Measurements from ENCODE around the gene FALEC. TPM values are rescaled to one million over a fixed set of nuclear protein-coding genes. Genes with fewer than 3 reads are reported as not detected.

Gene FALEC
- total RNA-seq, 2 experiments from 2014 or later: not detected

- intact Hi-C loops (cut with micrococcal nuclease): loop anchor here (5.0 to 10.0 kb wide), 3 partner anchors 127 to 490 kb away; partner anchors contain the start of genes CA14 and CERS2
- Mint-ChIP-seq H3K27ac (peak overlapping the region; percentile 28), H3K9me3 (no peaks in the 10 kb centered on the region), H3K4me3 (no peak overlapping the region), H3K4me1 (ENCODE audit: low read depth) (peaks cover 21% of the 10 kb centered on the region), H3K36me3 (peaks cover 8% of the 10 kb centered on the region), H3K27me3 (no peaks in the 10 kb centered on the region)
- CTCF ChIA-PET: no interaction called here
- DNase-seq: no peak
- POLR2A ChIA-PET: no interaction called here
Measured at GRCh38 chr1:150484861-150485260, 30.7 kb upstream of the FALEC start.

- POLR2A ChIA-PET: interaction anchor here (1.0 to 1.4 kb wide), 5 partner anchors 28 to 89 kb away, joined by 3 to 4 read pairs (median 3); partner anchors contain the start of gene FALEC
- CTCF ChIA-PET: interaction anchor here (0.7 to 2.2 kb wide), 3 partner anchors 46 to 708 kb away, joined by 3 to 10 read pairs (median 3); no protein-coding TSS in a partner anchor
- intact Hi-C loops (cut with micrococcal nuclease): loop anchor here (1.0 to 10.0 kb wide), 7 partner anchors 28 to 488 kb away; partner anchors contain the start of genes CA14, CERS2, FALEC and RPRD2
- H3K4me1 Mint-ChIP-seq (ENCODE audit: low read depth): peaks cover 21% of the 10 kb centered on the region
- DNase-seq: peak; percentile 98
- peaks cover 23% of the 10 kb centered on the region for H3K36me3 Mint-ChIP-seq
- H3K27me3 Mint-ChIP-seq: no peaks in the 10 kb centered on the region
- peak within 1 kb of the TSS; percentile 90 for H3K27ac Mint-ChIP-seq
- H3K9me3 Mint-ChIP-seq: no peaks in the 10 kb centered on the region
- peak within 1 kb of the TSS; percentile 83 for H3K4me3 Mint-ChIP-seq
Measured at GRCh38 chr1:150486966-150487762, 28.4 kb upstream of the FALEC start, which contains the start of gene TARS2. TARS2 (plus strand) TSS chr1:150487419; CDS start chr1:150487451, 32 bp downstream.

GRCh38 chr1:150487763-150488115 lies 27.8 kb upstream of the FALEC start:
- intact Hi-C loops (cut with micrococcal nuclease): loop anchor here (1.0 to 10.0 kb wide), 7 partner anchors 28 to 487 kb away; partner anchors contain the start of genes CA14, CERS2, FALEC and RPRD2
- H3K9me3 Mint-ChIP-seq: no peaks in the 10 kb centered on the region
- peaks cover 21% of the 10 kb centered on the region for H3K4me1 Mint-ChIP-seq (ENCODE audit: low read depth)
- H3K4me3 Mint-ChIP-seq: peak overlapping the region; percentile 83
- ChIA-PET CTCF (interaction anchor here (1.2 to 2.2 kb wide), 2 partner anchors 45 to 232 kb away, joined by 3 to 10 read pairs; no protein-coding TSS in a partner anchor), POLR2A (interaction anchor here (0.6 to 1.2 kb wide), 4 partner anchors 28 to 164 kb away, joined by 3 to 4 read pairs (median 4); partner anchors contain the start of gene FALEC)
- H3K27me3 Mint-ChIP-seq: no peaks in the 10 kb centered on the region
- no peak for DNase-seq
- H3K36me3 Mint-ChIP-seq: peaks cover 25% of the 10 kb centered on the region
- peak overlapping the region; percentile 90 for H3K27ac Mint-ChIP-seq

- no peaks in the 10 kb centered on the region for H3K9me3 Mint-ChIP-seq
- intact Hi-C loops (cut with micrococcal nuclease): no loop called here
- no peak overlapping the region for H3K4me3 Mint-ChIP-seq
- no peaks in the 10 kb centered on the region for H3K27me3 Mint-ChIP-seq
- H3K4me1 Mint-ChIP-seq (ENCODE audit: low read depth): peaks cover 7% of the 10 kb centered on the region
- DNase-seq: no peak
- ChIA-PET CTCF (no interaction called here), POLR2A (no interaction called here)
- H3K27ac Mint-ChIP-seq: no peak overlapping the region
- H3K36me3 Mint-ChIP-seq: peaks cover 34% of the 10 kb centered on the region
Measured at GRCh38 chr1:150493175-150493574, 22.4 kb upstream of the FALEC start.

DNA sequence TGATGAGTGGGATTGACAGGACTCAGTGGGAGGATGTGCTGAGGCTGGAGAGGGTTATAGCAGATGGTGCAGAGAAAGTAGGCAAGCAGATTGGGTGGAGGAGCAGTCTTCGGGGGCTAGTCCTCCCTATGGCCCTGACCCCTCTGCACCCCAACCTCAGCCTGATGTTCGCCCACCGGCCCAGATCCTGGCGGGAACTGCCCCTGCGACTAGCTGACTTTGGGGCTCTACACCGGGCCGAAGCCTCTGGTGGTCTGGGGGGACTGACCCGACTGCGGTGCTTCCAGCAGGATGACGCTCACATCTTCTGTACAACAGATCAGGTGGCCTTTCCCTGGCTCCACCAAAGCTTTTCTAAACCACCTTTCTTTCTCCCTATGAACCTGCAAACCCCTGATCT lies 17.2 kb upstream of the FALEC start:
- Mint-ChIP-seq H3K27ac (no peak overlapping the region), H3K4me3 (no peak overlapping the region), H3K36me3 (peaks cover 23% of the 10 kb centered on the region), H3K27me3 (no peaks in the 10 kb centered on the region), H3K9me3 (no peaks in the 10 kb centered on the region), H3K4me1 (ENCODE audit: low read depth) (no peaks in the 10 kb centered on the region)
- ChIA-PET CTCF (interaction anchor here (1.2 kb wide), 1 partner anchor 34 kb away, joined by 3 read pairs; no protein-coding TSS in a partner anchor), POLR2A (no interaction called here)
- intact Hi-C loops (cut with micrococcal nuclease): no loop called here
- DNase-seq: no peak

DNA sequence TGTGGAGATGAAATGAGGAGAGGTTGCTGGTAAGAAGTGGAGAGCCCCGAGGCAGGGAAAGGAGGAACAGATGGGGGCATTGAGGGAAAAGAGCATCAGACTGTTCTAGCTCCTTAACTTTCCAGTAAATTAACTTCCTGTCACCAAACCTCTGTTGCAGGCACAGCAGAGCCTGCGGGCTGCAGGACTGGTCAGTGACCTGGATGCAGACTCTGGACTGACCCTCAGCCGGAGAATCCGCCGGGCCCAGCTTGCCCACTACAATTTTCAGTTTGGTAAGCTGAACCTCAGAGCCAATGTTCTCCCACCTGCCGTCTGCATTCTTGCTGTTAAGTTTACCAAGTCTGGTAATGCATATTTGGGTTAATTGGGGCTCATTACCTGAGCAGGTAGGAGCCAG lies 10.1 kb upstream of the FALEC start:
- H3K4me3 Mint-ChIP-seq: no peak overlapping the region
- intact Hi-C loops (cut with micrococcal nuclease): no loop called here
- H3K9me3 Mint-ChIP-seq: no peaks in the 10 kb centered on the region
- ChIA-PET CTCF (no interaction called here), POLR2A (no interaction called here)
- H3K27ac Mint-ChIP-seq: no peak overlapping the region
- H3K27me3 Mint-ChIP-seq: no peaks in the 10 kb centered on the region
- H3K4me1 Mint-ChIP-seq (ENCODE audit: low read depth): peaks cover 3% of the 10 kb centered on the region
- DNase-seq: no peak
- H3K36me3 Mint-ChIP-seq: peaks cover 23% of the 10 kb centered on the region

GRCh38 chr1:150507912-150508864 lies 7.4 kb upstream of the FALEC start, which contains the start of gene ECM1:
ECM1 (plus strand) TSS chr1:150508109; CDS start chr1:150508210, 101 bp downstream.
- intact Hi-C loops (cut with micrococcal nuclease): no loop called here

DNA sequence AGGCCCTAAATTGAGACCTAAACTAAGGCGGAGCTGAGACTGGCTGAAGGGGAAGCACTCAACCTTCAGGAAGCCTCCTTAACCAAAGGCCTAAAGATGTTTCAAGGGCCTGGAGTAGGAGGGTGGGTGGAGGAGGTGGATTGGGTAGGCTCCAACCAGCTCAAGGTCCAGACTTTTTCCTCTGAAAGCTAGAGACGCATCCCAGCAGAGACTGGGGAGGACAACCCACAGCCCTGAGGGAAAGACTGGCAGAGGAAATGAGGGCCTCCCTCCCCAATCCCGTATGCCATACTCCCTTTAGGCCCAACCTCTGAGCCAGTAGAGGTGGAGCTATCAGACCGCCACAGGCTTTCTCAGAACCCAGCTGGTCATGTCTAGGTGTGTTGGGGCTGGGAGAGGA lies 6.6 kb upstream of the FALEC start:
- H3K27me3 Mint-ChIP-seq: no peaks in the 10 kb centered on the region
- no peak overlapping the region for H3K27ac Mint-ChIP-seq
- intact Hi-C loops (cut with micrococcal nuclease): no loop called here
- POLR2A ChIA-PET: no interaction called here
- H3K36me3 Mint-ChIP-seq: peaks cover 20% of the 10 kb centered on the region
- peaks cover 3% of the 10 kb centered on the region for H3K4me1 Mint-ChIP-seq (ENCODE audit: low read depth)
- no peaks in the 10 kb centered on the region for H3K9me3 Mint-ChIP-seq
- no peak for DNase-seq
- CTCF ChIA-PET: no interaction called here
- H3K4me3 Mint-ChIP-seq: no peak overlapping the region

More at GRCh38 chr1:150507912-150508864, 7.4 kb upstream of the FALEC start, which contains the start of gene ECM1:
- H3K36me3 Mint-ChIP-seq: peaks cover 21% of the 10 kb centered on the region
- H3K4me1 Mint-ChIP-seq (ENCODE audit: low read depth): peaks cover 3% of the 10 kb centered on the region
- no peak within 1 kb of the TSS for H3K4me3 Mint-ChIP-seq
- no peaks in the 10 kb centered on the region for H3K27me3 Mint-ChIP-seq
- CTCF ChIA-PET: no interaction called here
- DNase-seq: no peak
- H3K27ac Mint-ChIP-seq: no peak within 1 kb of the TSS
- POLR2A ChIA-PET: no interaction called here
- H3K9me3 Mint-ChIP-seq: no peaks in the 10 kb centered on the region

DNA sequence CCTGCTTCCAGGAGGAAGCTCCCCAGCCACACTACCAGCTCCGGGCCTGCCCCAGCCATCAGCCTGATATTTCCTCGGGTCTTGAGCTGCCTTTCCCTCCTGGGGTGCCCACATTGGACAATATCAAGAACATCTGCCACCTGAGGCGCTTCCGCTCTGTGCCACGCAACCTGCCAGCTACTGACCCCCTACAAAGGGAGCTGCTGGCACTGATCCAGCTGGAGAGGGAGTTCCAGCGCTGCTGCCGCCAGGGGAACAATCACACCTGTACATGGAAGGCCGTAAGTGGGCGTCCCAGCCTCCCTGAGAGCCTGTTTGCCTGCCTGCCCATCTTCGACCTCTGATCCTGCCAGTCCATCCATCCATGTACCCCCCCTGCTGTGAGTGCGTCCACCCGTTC lies 4.0 kb upstream of the FALEC start:
- ChIA-PET POLR2A (no interaction called here), CTCF (no interaction called here)
- Mint-ChIP-seq H3K9me3 (no peaks in the 10 kb centered on the region), H3K27me3 (no peaks in the 10 kb centered on the region), H3K4me1 (ENCODE audit: low read depth) (peaks cover 11% of the 10 kb centered on the region), H3K4me3 (no peak overlapping the region), H3K36me3 (peaks cover 9% of the 10 kb centered on the region), H3K27ac (no peak overlapping the region)
- intact Hi-C loops (cut with micrococcal nuclease): loop anchor here (10.0 kb wide), 1 partner anchor 257 kb away; the partner anchor contains the start of gene CA14
- DNase-seq: no peak

- intact Hi-C loops (cut with micrococcal nuclease): loop anchor here (10.0 kb wide), 1 partner anchor 257 kb away; the partner anchor contains the start of gene CA14
- ChIA-PET CTCF (interaction anchor here (0.6 kb wide), 1 partner anchor 12 kb away, joined by 3 read pairs; no protein-coding TSS in a partner anchor), POLR2A (no interaction called here)
- DNase-seq: no peak
- H3K4me3 Mint-ChIP-seq: no peak overlapping the region
- peaks cover 14% of the 10 kb centered on the region for H3K4me1 Mint-ChIP-seq (ENCODE audit: low read depth)
- H3K9me3 Mint-ChIP-seq: no peaks in the 10 kb centered on the region
- H3K27me3 Mint-ChIP-seq: no peaks in the 10 kb centered on the region
- H3K27ac Mint-ChIP-seq: no peak overlapping the region
- H3K36me3 Mint-ChIP-seq: peaks cover 4% of the 10 kb centered on the region
Measured at GRCh38 chr1:150511985-150512660, 3.4 kb upstream of the FALEC start.

- intact Hi-C loops (cut with micrococcal nuclease): loop anchor here (10.0 kb wide), 1 partner anchor 258 kb away; the partner anchor contains the start of gene CA14
- no peak for DNase-seq
- Mint-ChIP-seq H3K36me3 (no peaks in the 10 kb centered on the region), H3K4me3 (no peak overlapping the region), H3K27me3 (no peaks in the 10 kb centered on the region), H3K27ac (no peak overlapping the region), H3K9me3 (no peaks in the 10 kb centered on the region), H3K4me1 (ENCODE audit: low read depth) (peaks cover 12% of the 10 kb centered on the region)
- POLR2A ChIA-PET: no interaction called here
- CTCF ChIA-PET: no interaction called here
Measured at GRCh38 chr1:150512846-150513245, 2.7 kb upstream of the FALEC start.
